ENCODE data around the gene MRPL44.

DNA sequence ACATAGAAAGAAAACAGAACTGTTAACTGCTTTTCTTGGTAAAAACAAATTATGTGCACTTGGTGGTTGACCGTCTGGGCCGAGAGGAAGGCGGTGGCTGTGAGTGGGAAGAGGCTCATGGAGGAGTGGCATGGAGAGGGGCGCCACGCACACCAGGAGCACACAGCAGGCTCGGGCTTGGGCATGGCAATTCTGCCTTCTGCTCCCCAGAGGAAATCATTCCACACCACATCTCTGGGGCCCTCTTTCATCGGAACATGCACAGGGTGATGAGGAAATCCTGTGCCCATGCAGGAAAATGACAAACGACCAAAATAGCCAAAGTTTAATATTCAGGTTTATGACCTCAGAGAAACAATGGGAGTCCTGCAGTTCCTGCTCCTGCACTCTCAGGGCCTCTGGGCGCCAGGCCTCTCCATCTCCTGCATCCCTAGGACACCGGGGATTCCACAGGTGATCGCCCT, 38.6 kb upstream of the MRPL44 start:
- TF ChIP-seq, protein P1, sequence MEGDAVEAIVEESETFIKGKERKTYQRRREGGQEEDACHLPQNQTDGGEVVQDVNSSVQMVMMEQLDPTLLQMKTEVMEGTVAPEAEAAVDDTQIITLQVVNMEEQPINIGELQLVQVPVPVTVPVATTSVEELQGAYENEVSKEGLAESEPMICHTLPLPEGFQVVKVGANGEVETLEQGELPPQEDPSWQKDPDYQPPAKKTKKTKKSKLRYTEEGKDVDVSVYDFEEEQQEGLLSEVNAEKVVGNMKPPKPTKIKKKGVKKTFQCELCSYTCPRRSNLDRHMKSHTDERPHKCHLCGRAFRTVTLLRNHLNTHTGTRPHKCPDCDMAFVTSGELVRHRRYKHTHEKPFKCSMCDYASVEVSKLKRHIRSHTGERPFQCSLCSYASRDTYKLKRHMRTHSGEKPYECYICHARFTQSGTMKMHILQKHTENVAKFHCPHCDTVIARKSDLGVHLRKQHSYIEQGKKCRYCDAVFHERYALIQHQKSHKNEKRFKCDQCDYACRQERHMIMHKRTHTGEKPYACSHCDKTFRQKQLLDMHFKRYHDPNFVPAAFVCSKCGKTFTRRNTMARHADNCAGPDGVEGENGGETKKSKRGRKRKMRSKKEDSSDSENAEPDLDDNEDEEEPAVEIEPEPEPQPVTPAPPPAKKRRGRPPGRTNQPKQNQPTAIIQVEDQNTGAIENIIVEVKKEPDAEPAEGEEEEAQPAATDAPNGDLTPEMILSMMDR (conservative IDR thresholded peaks at IDR 0.05 in 1 of 2, IDR thresholded peaks at IDR 0.05 in 1 of 2; ENCODE audit: low read depth in 1 of 2, low read length in 2 of 2) = no peak
- TF ChIP-seq EZH2 (IDR thresholded peaks at IDR 0.05; ENCODE audit: low read length, missing control alignments) = no peak
